ENCODE results near the gene LRRC7.

DNA sequence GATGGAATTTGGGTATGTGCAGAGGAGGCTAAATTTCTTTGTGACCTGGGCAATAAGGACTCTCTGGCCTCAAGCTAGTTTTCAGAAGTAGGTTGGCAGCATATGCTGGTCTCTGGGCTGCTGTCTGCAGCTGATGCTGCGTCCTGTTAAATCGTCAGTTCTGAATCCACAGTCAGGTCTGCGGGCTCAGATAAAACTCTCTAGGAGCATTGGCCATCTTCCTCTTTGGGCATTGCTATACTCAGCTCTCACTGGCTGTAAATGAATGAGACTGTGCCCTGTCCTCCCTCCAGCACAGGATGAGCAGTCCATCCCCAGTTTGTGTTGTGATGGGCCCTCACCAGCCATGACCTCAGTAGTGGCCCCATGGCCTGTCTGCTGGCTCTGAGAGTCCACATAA lies 365.0 kb downstream of the LRRC7 start:
- no peak for TF ChIP-seq EZH2 (optimal IDR thresholded peaks at IDR 0.05; ENCODE audit: low read depth, low read length)
- TF ChIP-seq, protein P1, sequence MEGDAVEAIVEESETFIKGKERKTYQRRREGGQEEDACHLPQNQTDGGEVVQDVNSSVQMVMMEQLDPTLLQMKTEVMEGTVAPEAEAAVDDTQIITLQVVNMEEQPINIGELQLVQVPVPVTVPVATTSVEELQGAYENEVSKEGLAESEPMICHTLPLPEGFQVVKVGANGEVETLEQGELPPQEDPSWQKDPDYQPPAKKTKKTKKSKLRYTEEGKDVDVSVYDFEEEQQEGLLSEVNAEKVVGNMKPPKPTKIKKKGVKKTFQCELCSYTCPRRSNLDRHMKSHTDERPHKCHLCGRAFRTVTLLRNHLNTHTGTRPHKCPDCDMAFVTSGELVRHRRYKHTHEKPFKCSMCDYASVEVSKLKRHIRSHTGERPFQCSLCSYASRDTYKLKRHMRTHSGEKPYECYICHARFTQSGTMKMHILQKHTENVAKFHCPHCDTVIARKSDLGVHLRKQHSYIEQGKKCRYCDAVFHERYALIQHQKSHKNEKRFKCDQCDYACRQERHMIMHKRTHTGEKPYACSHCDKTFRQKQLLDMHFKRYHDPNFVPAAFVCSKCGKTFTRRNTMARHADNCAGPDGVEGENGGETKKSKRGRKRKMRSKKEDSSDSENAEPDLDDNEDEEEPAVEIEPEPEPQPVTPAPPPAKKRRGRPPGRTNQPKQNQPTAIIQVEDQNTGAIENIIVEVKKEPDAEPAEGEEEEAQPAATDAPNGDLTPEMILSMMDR (IDR thresholded peaks at IDR 0.05; ENCODE audit: low read length): no peak
